ENCODE measurements around the gene GMDS.

- no peak for TF ChIP-seq POLR2A (IDR thresholded peaks at IDR 0.05)
- no peak for TF ChIP-seq CTCF (IDR thresholded peaks at IDR 0.05 in 4 of 5, conservative IDR thresholded peaks at IDR 0.05 in 1 of 5)
Measured at GRCh38 chr6:1931817-1932216, 313.6 kb downstream of the GMDS start.

Measured in gastrocnemius medialis (tissue), 4 donors.